HG02610 (cell line): ENCODE data around the gene IL1RN.

Experiments
- ATAC-seq: cut with Tn5 transposase; IDR thresholded peaks from one replicate; pipeline ENCODE4 v1.9.1; 2021; ENCODE audit warnings: mild to moderate bottlenecking, moderate library complexity; ENCODE audit not compliant: unreplicated experiment

IL1RN gene

GRCh38 chr2:113127646-113128570 lies 510 bp downstream of the IL1RN start:
- no peak for ATAC-seq

- no peak for ATAC-seq
Measured at GRCh38 chr2:113129519-113130078, 2.2 kb downstream of the IL1RN start.

GRCh38 chr2:113131352-113132185 lies 4.2 kb downstream of the IL1RN start:
- no peak for ATAC-seq

- no peak for ATAC-seq
Measured at GRCh38 chr2:113132414-113133021, 5.1 kb downstream of the IL1RN start.

- ATAC-seq: no peak
Measured at GRCh38 chr2:113133704-113134598, 6.6 kb downstream of the IL1RN start.

- no peak for ATAC-seq
Measured at GRCh38 chr2:113134717-113135116, 7.3 kb downstream of the IL1RN start.

GRCh38 chr2:113135317-113135716 lies 7.9 kb downstream of the IL1RN start:
- ATAC-seq: peak; percentile 69

- ATAC-seq: no peak
Measured at GRCh38 chr2:113136828-113137775, 9.7 kb downstream of the IL1RN start.

- ATAC-seq: no peak
Measured at GRCh38 chr2:113137827-113138226, 10.4 kb downstream of the IL1RN start.

- peak; percentile 35 for ATAC-seq
Measured at GRCh38 chr2:113138428-113139322, 11.3 kb downstream of the IL1RN start.

- ATAC-seq: no peak
Measured at GRCh38 chr2:113141451-113141850, 14.1 kb downstream of the IL1RN start.

GRCh38 chr2:113142290-113142689 lies 14.9 kb downstream of the IL1RN start:
- ATAC-seq: no peak

GRCh38 chr2:113144259-113144658 lies 16.9 kb downstream of the IL1RN start:
- no peak for ATAC-seq

GRCh38 chr2:113148606-113149552 lies 21.5 kb downstream of the IL1RN start:
- ATAC-seq: no peak

GRCh38 chr2:113149553-113150257 lies 22.3 kb downstream of the IL1RN start:
- no peak for ATAC-seq

GRCh38 chr2:113150258-113150601 lies 22.8 kb downstream of the IL1RN start:
- ATAC-seq: no peak
